NOMO-1 treated with dmso at 0.1 percent for 144 hours (cell line): ENCODE data around the gene FHIT.

Experiments used
- DNase-seq: peaks from one replicate; lab custom pipeline; 2025; ENCODE audit not compliant: unreplicated experiment; lab: John Stamatoyannopoulos, UW

Gene FHIT

GRCh38 chr3:59793976-59794375 lies 1457.3 kb downstream of the FHIT start:
- no peak for DNase-seq

- no peak for DNase-seq
These were observed 1459.4 kb downstream of the FHIT start for GRCh38 chr3:59791774-59792308.

- DNase-seq: no peak
These were observed 1461.0 kb downstream of the FHIT start for GRCh38 chr3:59790241-59790640.

GRCh38 chr3:59788801-59789200 lies 1462.5 kb downstream of the FHIT start:
- no peak for DNase-seq

GRCh38 chr3:59788133-59788532 lies 1463.1 kb downstream of the FHIT start:
- no peak for DNase-seq

- DNase-seq: no peak
These were observed 1464.9 kb downstream of the FHIT start for GRCh38 chr3:59786374-59786773.

GRCh38 chr3:59784164-59784563 lies 1467.1 kb downstream of the FHIT start:
- DNase-seq: no peak

- DNase-seq: peak; percentile 41
These were observed 1467.7 kb downstream of the FHIT start for GRCh38 chr3:59783468-59783988.

- no peak for DNase-seq
These were observed 1468.6 kb downstream of the FHIT start for GRCh38 chr3:59782664-59783063.

- no peak for DNase-seq
These were observed 1471.0 kb downstream of the FHIT start for GRCh38 chr3:59780209-59780608.

- DNase-seq: no peak
These were observed 1472.0 kb downstream of the FHIT start for GRCh38 chr3:59779260-59779659.

GRCh38 chr3:59777667-59778077 lies 1473.6 kb downstream of the FHIT start:
- peak; percentile 60 for DNase-seq

- no peak for DNase-seq
These were observed 1474.2 kb downstream of the FHIT start for GRCh38 chr3:59777066-59777465.

- DNase-seq: no peak
These were observed 1475.4 kb downstream of the FHIT start for GRCh38 chr3:59775761-59776325.

- DNase-seq: no peak
These were observed 1476.1 kb downstream of the FHIT start for GRCh38 chr3:59775106-59775505.

GRCh38 chr3:59774634-59775033 lies 1476.6 kb downstream of the FHIT start:
- no peak for DNase-seq

- DNase-seq: no peak
These were observed 1477.3 kb downstream of the FHIT start for GRCh38 chr3:59774000-59774399.

- DNase-seq: no peak
These were observed 1478.5 kb downstream of the FHIT start for GRCh38 chr3:59772416-59773408.

GRCh38 chr3:59771768-59772181 lies 1479.5 kb downstream of the FHIT start:
- DNase-seq: no peak

GRCh38 chr3:59769127-59769750 lies 1482.0 kb downstream of the FHIT start:
- DNase-seq: no peak

GRCh38 chr3:59766200-59766872 lies 1484.9 kb downstream of the FHIT start:
- no peak for DNase-seq
